Thymus (tissue), 11 donors: Measurements from ENCODE around the gene GHRH. TPM values are rescaled to one million over a fixed set of nuclear protein-coding genes. Genes with fewer than 3 reads are reported as not detected.

Experiments
- DNase-seq, 9 donors: peaks; one replicate each; pipeline ENCODE4 v3.0.0-alpha.2; 2013; ENCODE audit warnings: low spot score in 9 of 9, low read depth in 6 of 9, missing footprints in 1 of 9
- H3K27ac ChIP-seq, 2 donors: one replicate each; pipeline ENCODE4 v1.5.1; 2013; ENCODE audit warnings: control low read depth in 1 of 2, low read depth in 1 of 2, low read length in 1 of 2, mild to moderate bottlenecking in 1 of 2, moderate library complexity in 1 of 2
- H3K27me3 ChIP-seq, 2 donors: one replicate each; pipeline ENCODE4 v1.5.1; 2013; ENCODE audit warnings: low read length in 1 of 2; ENCODE audit not compliant: control insufficient read depth in 2 of 2, insufficient read depth in 1 of 2
- H3K36me3 ChIP-seq, 2 donors: one replicate each; pipeline ENCODE4 v1.5.1; 2013; ENCODE audit warnings: low read length in 1 of 2, mild to moderate bottlenecking in 1 of 2, moderate library complexity in 1 of 2; ENCODE audit not compliant: control insufficient read depth in 2 of 2, insufficient read depth in 2 of 2
- H3K4me1 ChIP-seq, 2 donors: one replicate each; pipeline ENCODE4 v1.5.1; 2013; ENCODE audit warnings: low read length in 2 of 2; ENCODE audit not compliant: control insufficient read depth in 2 of 2, insufficient read depth in 2 of 2
- H3K4me3 ChIP-seq, 2 donors: one replicate each; pipeline ENCODE4 v1.5.1; 2013; ENCODE audit warnings: low read length in 2 of 2, control low read depth in 1 of 2, mild to moderate bottlenecking in 1 of 2
- H3K9me3 ChIP-seq, 2 donors: one replicate each; pipeline ENCODE4 v1.5.1; 2013; ENCODE audit warnings: low read length in 1 of 2, mild to moderate bottlenecking in 1 of 2; ENCODE audit not compliant: control insufficient read depth in 2 of 2, insufficient read depth in 1 of 2
- WGBS: extraction: QIAGEN DNeasy Blood & Tissue Kit; methylation state at CpG from one replicate; pipeline ENCODE4 v1.1.7; 2013; 5-methylcytosine and 5-hydroxymethylcytosine counted together
- polyA plus RNA-seq: library from polyadenylated mRNA; stranded (reverse); fragments of 200-250 nt; gene quantifications from one replicate; pipeline ENCODE4 v1.2.3, GENCODE V29; 2013
- total RNA-seq: library from RNA; stranded (reverse); fragments of 120-200 nt; gene quantifications from one replicate; pipeline ENCODE4 v1.2.4, GENCODE V29; 2013
- donor health status: healthy.

The GHRH gene
- total and polyA plus RNA-seq, 2 donors = 14.4 to 14.7 TPM

- Histone ChIP-seq H3K9me3 (no peaks in the 10 kb centered on the region), H3K27ac (no peak overlapping the region), H3K4me1 (peaks cover 0 to 2% of the 10 kb centered on the region in 2 donors), H3K4me3 (no peak overlapping the region), H3K36me3 (peaks cover 30 to 36% of the 10 kb centered on the region in 2 donors), H3K27me3 (no peaks in the 10 kb centered on the region)
- no peak for DNase-seq
- 92% methylated on average over 25 of the region's 25 CpGs for WGBS
These were observed 16.1 kb downstream of the GHRH start for GRCh38 chr20:37245216-37246150.

- Histone ChIP-seq H3K4me3 (no peak overlapping the region), H3K4me1 (peaks cover 0 to 2% of the 10 kb centered on the region in 2 donors), H3K36me3 (peaks cover 37 to 45% of the 10 kb centered on the region in 2 donors), H3K27me3 (no peaks in the 10 kb centered on the region), H3K9me3 (no peaks in the 10 kb centered on the region), H3K27ac (no peak overlapping the region)
- WGBS = 84% methylated on average over 5 of the region's 5 CpGs
- no peak for DNase-seq
These were observed 17.0 kb downstream of the GHRH start for GRCh38 chr20:37244572-37244957.

- Histone ChIP-seq H3K9me3 (no peaks in the 10 kb centered on the region), H3K4me3 (no peak overlapping the region), H3K27me3 (no peaks in the 10 kb centered on the region), H3K27ac (peak overlapping the region in 1 of 2 donors; percentile 36), H3K4me1 (peaks cover 0 to 2% of the 10 kb centered on the region in 2 donors), H3K36me3 (peaks cover 37 to 49% of the 10 kb centered on the region in 2 donors)
- DNase-seq = no peak
- 89% methylated on average over 8 of the region's 8 CpGs for WGBS
These were observed 17.6 kb downstream of the GHRH start for GRCh38 chr20:37243937-37244571.

GRCh38 chr20:37243076-37243936 is 18.3 kb downstream of the GHRH start:
- H3K36me3 ChIP-seq = peaks cover 44 to 57% of the 10 kb centered on the region in 2 donors
- peak overlapping the region in 1 of 2 donors; percentile 8 for H3K27ac ChIP-seq
- WGBS = 94% methylated on average over 16 of the region's 16 CpGs
- H3K9me3 ChIP-seq = no peaks in the 10 kb centered on the region
- DNase-seq = no peak
- no peak overlapping the region for H3K4me3 ChIP-seq
- no peaks in the 10 kb centered on the region for H3K27me3 ChIP-seq
- peaks cover 0 to 2% of the 10 kb centered on the region in 2 donors for H3K4me1 ChIP-seq

- no peaks in the 10 kb centered on the region for H3K27me3 ChIP-seq
- H3K4me3 ChIP-seq = no peak overlapping the region
- peaks cover 52 to 64% of the 10 kb centered on the region in 2 donors for H3K36me3 ChIP-seq
- H3K9me3 ChIP-seq = no peaks in the 10 kb centered on the region
- 98% methylated on average over 4 of the region's 4 CpGs for WGBS
- H3K27ac ChIP-seq = no peak overlapping the region
- no peak for DNase-seq
- H3K4me1 ChIP-seq = peaks cover 0 to 2% of the 10 kb centered on the region in 2 donors
These were observed 19.1 kb downstream of the GHRH start for GRCh38 chr20:37242503-37242902.

GRCh38 chr20:37240337-37241067 is 21.1 kb downstream of the GHRH start:
- Histone ChIP-seq H3K4me3 (no peak overlapping the region), H3K27ac (no peak overlapping the region), H3K36me3 (peaks cover 72 to 84% of the 10 kb centered on the region in 2 donors), H3K27me3 (no peaks in the 10 kb centered on the region), H3K9me3 (no peaks in the 10 kb centered on the region), H3K4me1 (peaks cover 0 to 2% of the 10 kb centered on the region in 2 donors)
- no peak for DNase-seq
- WGBS = 99% methylated on average over 3 of the region's 3 CpGs

GRCh38 chr20:37238935-37239451 is 22.6 kb downstream of the GHRH start:
- no peak overlapping the region for H3K27ac ChIP-seq
- DNase-seq = no peak
- peaks cover 84 to 98% of the 10 kb centered on the region in 2 donors for H3K36me3 ChIP-seq
- WGBS = 96% methylated on average over 1 of the region's 1 CpG
- H3K27me3 ChIP-seq = no peaks in the 10 kb centered on the region
- H3K4me3 ChIP-seq = no peak overlapping the region
- peaks cover 0 to 2% of the 10 kb centered on the region in 2 donors for H3K4me1 ChIP-seq
- no peaks in the 10 kb centered on the region for H3K9me3 ChIP-seq

GRCh38 chr20:37238426-37238825 is 23.2 kb downstream of the GHRH start:
- H3K27ac ChIP-seq = no peak overlapping the region
- DNase-seq = no peak
- peaks cover 83 to 98% of the 10 kb centered on the region in 2 donors for H3K36me3 ChIP-seq
- H3K4me3 ChIP-seq = no peak overlapping the region
- H3K27me3 ChIP-seq = no peaks in the 10 kb centered on the region
- WGBS = 97% methylated on average over 6 of the region's 6 CpGs
- peaks cover 0 to 1% of the 10 kb centered on the region in 2 donors for H3K4me1 ChIP-seq
- no peaks in the 10 kb centered on the region for H3K9me3 ChIP-seq
